ENCODE results near the gene SLX4. TPM values are rescaled to one million over a fixed set of nuclear protein-coding genes. Genes with fewer than 3 reads are reported as not detected.

The SLX4 gene
- polyA plus RNA-seq, 1 of the 3 experiments (the other 2 are of a cell fraction), result 2.1 TPM

GRCh38 chr16:3587547-3588110 lies 23.8 kb downstream of the SLX4 start (continued):
- TF ChIP-seq ZBTB33 (IDR thresholded peaks at IDR 0.05; ENCODE audit: borderline replicate concordance, low read depth) (no peak), SMC3 (IDR thresholded peaks at IDR 0.05; ENCODE audit: low read depth, low read length) (no peak), USF2 (IDR thresholded peaks at IDR 0.05; ENCODE audit: borderline replicate concordance, low read depth, low read length) (no peak), TCF12 (IDR thresholded peaks at IDR 0.05) (no peak), CTCF (IDR thresholded peaks at IDR 0.05) (no peak), JUND (IDR thresholded peaks at IDR 0.05) (no peak)

- ChIA-PET CTCF (no interaction called here), POLR2A (no interaction called here)
- peaks cover 0 to 10% of the 10 kb centered on the region in 2 experiments for H3K36me3 ChIP-seq (replicated peaks in 1 of 2; ENCODE audit: control insufficient read depth in 1 of 2, insufficient read depth in 2 of 2, low read length in 1 of 2)
- no peaks in the 10 kb centered on the region for H3F3A ChIP-seq (replicated peaks; ENCODE audit: insufficient read depth)
- H3K9ac ChIP-seq, result no peak overlapping the region
- no peak for DNase-seq
- H2AFZ ChIP-seq (ENCODE audit: low read depth), result no peak overlapping the region
- TF ChIP-seq USF2 (IDR thresholded peaks at IDR 0.05; ENCODE audit: borderline replicate concordance, low read depth, low read length), result no peak
- 98% methylated on average over 5 of the region's 8 CpGs for WGBS (ENCODE audit: low lambda C conversion rate)
- H3K9me2 ChIP-seq, result no peaks in the 10 kb centered on the region
- no peak overlapping the region for H3K27ac ChIP-seq (ENCODE audit: low read depth in 2 of 2, low read length in 1 of 2)
- no peaks in the 10 kb centered on the region for H3K79me2 ChIP-seq (ENCODE audit: insufficient read depth)
- no peaks in the 10 kb centered on the region for H3K9me3 ChIP-seq
- H3K4me3 ChIP-seq (ENCODE audit: low read depth in 2 of 2, low read length in 1 of 2), result no peak overlapping the region
- no peaks in the 10 kb centered on the region for H3K27me3 ChIP-seq (ENCODE audit: insufficient read depth)
- H4K20me1 ChIP-seq (ENCODE audit: insufficient read depth), result no peaks in the 10 kb centered on the region
- no peaks in the 10 kb centered on the region for H3K4me1 ChIP-seq (ENCODE audit: control insufficient read depth in 1 of 2, insufficient read depth in 2 of 2, low read depth in 1 of 2, low read length in 1 of 2)
- no peak overlapping the region for H3K4me2 ChIP-seq
Observed at GRCh38 chr16:3584412-3584811, 27.0 kb downstream of the SLX4 start.

- H3K79me2 ChIP-seq (ENCODE audit: insufficient read depth), result no peaks in the 10 kb centered on the region
- H3K4me2 ChIP-seq, result no peak overlapping the region
- ChIA-PET CTCF (no interaction called here), POLR2A (no interaction called here)
- no peaks in the 10 kb centered on the region; a peak in 1 of 4 replicates for H3K4me1 ChIP-seq (ENCODE audit: control insufficient read depth in 1 of 2, insufficient read depth in 2 of 2, low read depth in 1 of 2, low read length in 1 of 2)
- TF ChIP-seq FOSL2 (IDR thresholded peaks at IDR 0.05; ENCODE audit: borderline replicate concordance, low read depth) (no peak), REST (IDR thresholded peaks at IDR 0.05; ENCODE audit: low read depth, low read length) (no peak), USF1 (IDR thresholded peaks at IDR 0.05; ENCODE audit: borderline replicate concordance, low read depth) (no peak), JUND (IDR thresholded peaks at IDR 0.05) (no peak), ELF1 (IDR thresholded peaks at IDR 0.05) (no peak), YY1 (IDR thresholded peaks at IDR 0.05; ENCODE audit: low read depth) (no peak), FOXM1 (IDR thresholded peaks at IDR 0.05; ENCODE audit: low read depth) (no peak)
- H4K20me1 ChIP-seq (ENCODE audit: insufficient read depth), result no peaks in the 10 kb centered on the region
- H3K9me3 ChIP-seq, result no peaks in the 10 kb centered on the region
- H3K36me3 ChIP-seq (replicated peaks in 1 of 2; ENCODE audit: control insufficient read depth in 1 of 2, insufficient read depth in 2 of 2, low read length in 1 of 2), result peaks cover 0 to 10% of the 10 kb centered on the region in 2 experiments
- no peak overlapping the region for H3K4me3 ChIP-seq (ENCODE audit: low read depth in 2 of 2, low read length in 1 of 2)
- H3K9me2 ChIP-seq, result no peaks in the 10 kb centered on the region
- no peak overlapping the region for H2AFZ ChIP-seq (ENCODE audit: low read depth)
- DNase-seq, result no peak
- no peaks in the 10 kb centered on the region for H3K27me3 ChIP-seq (ENCODE audit: insufficient read depth)
- 97% methylated on average over 16 of the region's 16 CpGs for WGBS (ENCODE audit: low lambda C conversion rate)
- H3F3A ChIP-seq (replicated peaks; ENCODE audit: insufficient read depth), result no peaks in the 10 kb centered on the region
- no peak overlapping the region for H3K27ac ChIP-seq (ENCODE audit: low read depth in 2 of 2, low read length in 1 of 2)
- H3K9ac ChIP-seq, result no peak overlapping the region
Observed at GRCh38 chr16:3583303-3584038, 27.9 kb downstream of the SLX4 start.

All from SK-N-SH (cell line).